ENCODE measurements around the gene AREL1.

Gene AREL1

GRCh38 chr14:74613211-74613914, 99.5 kb downstream of the AREL1 start:
- in situ Hi-C loops (cut with HindIII; ENCODE audit: low sequenced_read_pairs): no loop called here

DNA sequence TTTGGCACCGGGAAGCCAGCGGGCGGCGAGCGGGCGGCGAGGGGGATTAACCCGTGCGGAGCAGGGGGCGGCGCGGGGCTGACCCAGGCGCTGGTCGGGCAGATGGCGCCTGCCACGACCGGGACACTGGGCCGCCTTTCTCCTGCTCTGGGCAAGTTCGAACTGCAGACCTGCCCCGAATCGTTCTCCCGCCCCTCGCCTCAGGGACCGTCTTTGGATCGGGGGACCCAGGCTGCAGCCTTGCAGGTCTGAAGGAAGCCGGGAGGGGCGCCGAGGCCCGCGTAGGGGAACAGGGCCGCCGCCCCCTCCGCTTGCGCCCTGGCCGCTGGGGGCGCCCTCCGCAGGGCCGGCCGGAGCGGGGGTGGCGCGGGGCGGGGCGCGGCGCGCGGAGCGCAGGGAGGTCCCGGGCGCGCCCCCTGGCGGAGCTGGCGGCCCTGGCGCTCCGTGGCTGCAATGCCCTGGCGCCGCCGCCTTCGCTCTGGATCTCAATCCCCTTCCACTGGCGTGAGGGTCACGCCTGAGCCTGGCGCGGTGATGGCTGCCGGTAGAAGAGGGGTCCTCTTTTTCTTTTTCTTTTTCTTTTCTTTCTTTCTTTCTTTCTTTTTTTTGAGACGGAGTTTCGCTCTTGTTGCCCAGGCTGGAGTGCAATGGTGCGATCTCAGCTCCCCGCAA, 100.4 kb downstream of the AREL1 start:
- in situ Hi-C loops (cut with HindIII; ENCODE audit: low sequenced_read_pairs): no loop called here

DNA sequence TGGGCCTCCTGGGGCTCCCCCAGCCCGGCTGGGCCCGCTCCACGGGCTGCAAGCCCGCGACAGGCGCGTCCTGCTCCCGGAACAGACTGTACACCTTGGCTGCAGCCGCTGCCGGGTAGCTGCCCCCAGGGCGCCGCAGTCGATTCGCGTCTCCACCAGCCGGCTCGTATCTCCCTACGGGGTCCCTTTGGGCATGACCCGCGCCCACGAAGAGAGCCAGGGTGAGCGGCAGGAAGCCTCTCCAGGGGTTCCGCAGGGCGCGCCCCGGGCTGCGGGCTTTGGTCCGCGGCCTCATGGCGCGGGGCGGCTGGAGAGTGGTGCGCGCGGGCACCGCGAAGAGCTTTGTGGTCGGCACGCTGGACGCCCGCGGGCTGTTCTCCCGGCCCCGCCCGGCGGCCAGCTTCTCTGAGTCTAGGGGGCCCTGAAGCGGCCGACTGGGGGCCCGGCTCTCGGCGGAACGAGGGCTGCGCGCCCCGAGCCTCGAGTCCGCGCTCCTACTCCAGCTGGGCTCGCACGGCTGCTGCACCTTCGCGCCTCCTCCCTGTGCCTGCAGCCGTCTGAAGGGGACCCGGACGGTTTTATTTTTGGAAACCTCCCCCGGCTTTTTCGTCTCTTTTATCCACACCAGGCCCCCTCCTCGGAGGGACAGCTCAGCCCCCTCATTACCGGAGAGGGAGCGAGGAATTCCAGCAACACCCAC, 101.1 kb downstream of the AREL1 start, which contains the start of gene LTBP2:
TSS of gene LTBP2 (minus strand) at position 588 of the 700 bp plus-strand sequence. CDS start at position 295, 293 bp downstream.
- in situ Hi-C loops (cut with HindIII; ENCODE audit: low sequenced_read_pairs): no loop called here

All from DLD1 (cell line).